B cell (primary cell): ENCODE measurements around the gene TRIO. TPM values are rescaled to one million over a fixed set of nuclear protein-coding genes. Genes with fewer than 3 reads are reported as not detected.

Source experiments
- ATAC-seq: fragments of 200-7000 bp; cut with Tn5 transposase; one replicate; pipeline ENCODE4 v1.10.0; 2021; ENCODE audit warnings: low read depth, mild to moderate bottlenecking, moderate number of reproducible peaks, moderate library complexity
- CTCF ChIA-PET: fragments of 350-600 bp; sonication (Branson Sonifier 250); formaldehyde crosslinking; loops from one replicate; lab custom pipeline; 2021; ENCODE audit warnings: antibody characterized with exemption, inconsistent platforms; lab: Charles Lee
- POLR2A ChIA-PET: fragments of 350-600 bp; sonication (Branson Sonifier 250); formaldehyde crosslinking; loops from one replicate; lab custom pipeline; 2021; ENCODE audit warnings: antibody characterized with exemption; lab: Charles Lee
- DNase-seq: peaks from one replicate; pipeline ENCODE4 v3.0.0; 2013
- H2AFZ ChIP-seq: 2 replicates; pipeline ENCODE4 v1.6.1; 2012; ENCODE audit warnings: mild to moderate bottlenecking, low read depth, low read length; ENCODE audit not compliant: insufficient read depth, poor library complexity, severe bottlenecking
- H3K27ac ChIP-seq, 2 donors: 1 replicate in 1 of 2; 2 replicates in 1 of 2; pipeline ENCODE4 v1.5.1; 2012 to 2013; ENCODE audit warnings: low read length in 2 of 2, mild to moderate bottlenecking in 2 of 2, moderate library complexity in 1 of 2
- H3K27me3 ChIP-seq, 4 experiments: fragments of 200-600 bp in 1 of 4; sonication (generic) in 1 of 4; replicated peaks in 1 of 4; 1 replicate in 2 of 4; 2 replicates in 2 of 4; pipeline versions ENCODE4 v1.6.1 to v1.7.0; 2013 to 2016; ENCODE audit warnings: low read length in 3 of 4, mild to moderate bottlenecking in 2 of 4, mixed read lengths in 1 of 4, moderate library complexity in 1 of 4; ENCODE audit not compliant: insufficient read depth in 4 of 4, control insufficient read depth in 3 of 4; ENCODE audit errors: control extremely low read depth in 1 of 4
- H3K36me3 ChIP-seq, 2 experiments: replicated peaks in 1 of 2; 1 replicate in 1 of 2; 2 replicates in 1 of 2; pipeline versions ENCODE4 v1.6.1 to v1.7.1; 2013; ENCODE audit warnings: low read length in 1 of 2; ENCODE audit not compliant: insufficient read depth in 2 of 2, control insufficient read depth in 1 of 2; ENCODE audit errors: control extremely low read depth in 1 of 2, extremely low read depth in 1 of 2
- H3K4me1 ChIP-seq, 2 donors: fragments of 200-600 bp in 1 of 2; sonication (generic) in 1 of 2; 1 replicate in 1 of 2; 2 replicates in 1 of 2; pipeline versions ENCODE4 v1.5.1 to v1.6.1; 2013 to 2017; ENCODE audit warnings: low read length in 2 of 2; ENCODE audit not compliant: control insufficient read depth in 2 of 2, insufficient read depth in 2 of 2
- H3K4me2 ChIP-seq: replicated peaks from 2 replicates; pipeline ENCODE3; 2012; ENCODE audit warnings: mild to moderate bottlenecking, low read depth, low read length; ENCODE audit not compliant: poor library complexity, severe bottlenecking
- H3K4me3 ChIP-seq, 5 experiments: fragments of 200-600 bp in 1 of 5; sonication (generic) in 1 of 5; 1 replicate in 3 of 5; 2 replicates in 2 of 5; pipeline versions ENCODE4 v1.5.1 to v1.7.0; 2011 to 2016; ENCODE audit warnings: low read length in 4 of 5, mild to moderate bottlenecking in 4 of 5, low read depth in 2 of 5, control low read depth in 1 of 5, moderate library complexity in 1 of 5; ENCODE audit not compliant: insufficient read depth in 1 of 5; ENCODE audit errors: control extremely low read depth in 1 of 5, extremely low read depth in 1 of 5
- H3K79me2 ChIP-seq: fragments of 200-600 bp; sonication (generic); one replicate; pipeline ENCODE4 v1.6.0; 2016; ENCODE audit warnings: low read length; ENCODE audit not compliant: control insufficient read depth, insufficient read depth
- H3K9ac ChIP-seq: fragments of 200-600 bp; sonication (generic); 2 replicates; pipeline ENCODE4 v1.6.1; 2017; ENCODE audit warnings: mild to moderate bottlenecking, low read length, moderate library complexity
- H3K9me3 ChIP-seq, 3 donors: one replicate each; pipeline versions ENCODE4 v1.6.1 to v1.7.1; 2013; ENCODE audit warnings: low read length in 2 of 3; ENCODE audit not compliant: control insufficient read depth in 2 of 3, insufficient read depth in 1 of 3; ENCODE audit errors: control extremely low read depth in 1 of 3
- H4K20me1 ChIP-seq: 2 replicates; pipeline ENCODE4 v1.6.0; 2012; ENCODE audit warnings: mild to moderate bottlenecking, low read length; ENCODE audit not compliant: insufficient read depth, control insufficient read depth, poor library complexity, severe bottlenecking
- H3K27ac Mint-ChIP-seq: one replicate; pipeline ENCODE4 v1.8.0; 2021; ENCODE audit warnings: mixed read lengths
- H3K27me3 Mint-ChIP-seq: one replicate; pipeline ENCODE4 v1.8.0; 2021; ENCODE audit warnings: mixed read lengths
- H3K4me1 Mint-ChIP-seq: one replicate; pipeline ENCODE4 v1.8.0; 2021; ENCODE audit warnings: mixed read lengths
- H3K4me3 Mint-ChIP-seq: one replicate; pipeline ENCODE4 v1.8.0; 2021; ENCODE audit warnings: mixed read lengths
- H3K9me3 Mint-ChIP-seq: one replicate; pipeline ENCODE4 v1.8.0; 2022; ENCODE audit warnings: mixed read lengths; ENCODE audit not compliant: insufficient read depth
- CTCF ChIP-seq: fragments of 200-600 bp; IDR thresholded peaks from one replicate; pipeline ENCODE4 v1.8.0; 2022; ENCODE audit warnings: antibody characterized with exemption, mild to moderate bottlenecking
- EZH2 ChIP-seq: IDR thresholded peaks from 2 replicates; pipeline ENCODE4 v1.6.1; 2012; ENCODE audit warnings: borderline replicate concordance, low read depth, mild to moderate bottlenecking, moderate library complexity, low read length; ENCODE audit not compliant: insufficient read depth, poor library complexity, severe bottlenecking
- WGBS: methylation state at CpG from one replicate; pipeline ENCODE4 v1.1.5; 2013; ENCODE audit warnings: missing lambda C conversion rate; ENCODE audit not compliant: insufficient coverage; 5-methylcytosine and 5-hydroxymethylcytosine counted together
- intact Hi-C: fragments of 100-400 bp; cut with micrococcal nuclease; formaldehyde crosslinking; loops from one replicate; pipeline ENCODE4 v1.10.0; 2022
- polyA plus RNA-seq: library from polyadenylated mRNA; depleted of rRNA; stranded (reverse); fragments of >200 nt; gene quantifications from 2 replicates; pipeline ENCODE4 v1.2.3, GENCODE V29; 2012
- total RNA-seq, 2 donors: library from RNA; stranded (reverse); fragments of 120-200 nt in 1 of 2; gene quantifications; 1 replicate in 1 of 2; 2 replicates in 1 of 2; pipeline versions ENCODE4 v1.2.3 to v1.2.4, GENCODE V29; 2013 to 2022

Gene TRIO
- total and polyA plus RNA-seq, 2 donors (not counting 1 experiment from before 2014, with no cell fraction given) = 90.5 to 479 TPM

- no peaks in the 10 kb centered on the region for H3K9me3 ChIP-seq
- TF ChIP-seq CTCF (no peak), EZH2 (no peak)
- peaks cover 73% of the 10 kb centered on the region for H3K4me1 Mint-ChIP-seq
- intact Hi-C loops = no loop called here
- H3K4me3 Mint-ChIP-seq = no peak overlapping the region
- POLR2A ChIA-PET = no interaction called here
- no peak overlapping the region for H3K27ac ChIP-seq
- WGBS = no CpG with 5 or more reads among the region's 3 CpGs
- H3K9ac ChIP-seq = no peak overlapping the region
- no peak overlapping the region for H2AFZ ChIP-seq
- H3K36me3 ChIP-seq = no peaks in the 10 kb centered on the region
- H4K20me1 ChIP-seq = peaks cover 32% of the 10 kb centered on the region
- DNase-seq (no peak), ATAC-seq (no peak)
- no peaks in the 10 kb centered on the region for H3K27me3 Mint-ChIP-seq
- H3K4me2 ChIP-seq = no peak overlapping the region
- peaks cover 16 to 22% of the 10 kb centered on the region in 2 donors for H3K4me1 ChIP-seq
- no peaks in the 10 kb centered on the region for H3K9me3 Mint-ChIP-seq
- H3K27ac Mint-ChIP-seq = no peak overlapping the region
- H3K27me3 ChIP-seq = no peaks in the 10 kb centered on the region
- no peak overlapping the region for H3K4me3 ChIP-seq
- H3K79me2 ChIP-seq = peaks cover 93% of the 10 kb centered on the region
- CTCF ChIA-PET = no interaction called here
Observed at GRCh38 chr5:14191325-14191724, 48.2 kb downstream of the TRIO start.

- peaks cover 93% of the 10 kb centered on the region for H3K79me2 ChIP-seq
- Mint-ChIP-seq H3K4me3 (no peak overlapping the region), H3K27ac (peak overlapping the region; percentile 11), H3K9me3 (no peaks in the 10 kb centered on the region), H3K4me1 (peaks cover 72% of the 10 kb centered on the region), H3K27me3 (no peaks in the 10 kb centered on the region)
- H3K9ac ChIP-seq = no peak overlapping the region
- peaks cover 48% of the 10 kb centered on the region for H4K20me1 ChIP-seq
- no peak for TF ChIP-seq EZH2
- TF ChIP-seq CTCF = no peak
- H3K27me3 ChIP-seq = no peaks in the 10 kb centered on the region
- H3K9me3 ChIP-seq = no peaks in the 10 kb centered on the region
- intact Hi-C loops = no loop called here
- no peaks in the 10 kb centered on the region for H3K36me3 ChIP-seq
- peaks cover 2 to 12% of the 10 kb centered on the region in 2 donors for H3K4me1 ChIP-seq
- H3K27ac ChIP-seq = no peak overlapping the region
- POLR2A ChIA-PET = interaction anchor here (0.7 to 1.5 kb wide), 3 partner anchors 9 to 14 kb away, joined by 3 to 4 read pairs (median 4); no protein-coding TSS in a partner anchor
- H3K4me2 ChIP-seq = no peak overlapping the region
- H2AFZ ChIP-seq = no peak overlapping the region
- ATAC-seq = no peak
- CTCF ChIA-PET = interaction anchor here (1.1 to 1.5 kb wide), 4 partner anchors 16 to 85 kb away, joined by 3 to 5 read pairs (median 3); partner anchors contain the start of gene TRIO
- no peak for DNase-seq
- 83% methylated on average over 1 of the region's 4 CpGs for WGBS
- no peak overlapping the region for H3K4me3 ChIP-seq
Observed at GRCh38 chr5:14193496-14193895, 50.4 kb downstream of the TRIO start.
